ENCODE measurements around the gene LMBR1. TPM values are rescaled to one million over a fixed set of nuclear protein-coding genes. Genes with fewer than 3 reads are reported as not detected.

The LMBR1 gene
- total RNA-seq, 1 experiment from 2014 or later = 91.1 TPM

DNA sequence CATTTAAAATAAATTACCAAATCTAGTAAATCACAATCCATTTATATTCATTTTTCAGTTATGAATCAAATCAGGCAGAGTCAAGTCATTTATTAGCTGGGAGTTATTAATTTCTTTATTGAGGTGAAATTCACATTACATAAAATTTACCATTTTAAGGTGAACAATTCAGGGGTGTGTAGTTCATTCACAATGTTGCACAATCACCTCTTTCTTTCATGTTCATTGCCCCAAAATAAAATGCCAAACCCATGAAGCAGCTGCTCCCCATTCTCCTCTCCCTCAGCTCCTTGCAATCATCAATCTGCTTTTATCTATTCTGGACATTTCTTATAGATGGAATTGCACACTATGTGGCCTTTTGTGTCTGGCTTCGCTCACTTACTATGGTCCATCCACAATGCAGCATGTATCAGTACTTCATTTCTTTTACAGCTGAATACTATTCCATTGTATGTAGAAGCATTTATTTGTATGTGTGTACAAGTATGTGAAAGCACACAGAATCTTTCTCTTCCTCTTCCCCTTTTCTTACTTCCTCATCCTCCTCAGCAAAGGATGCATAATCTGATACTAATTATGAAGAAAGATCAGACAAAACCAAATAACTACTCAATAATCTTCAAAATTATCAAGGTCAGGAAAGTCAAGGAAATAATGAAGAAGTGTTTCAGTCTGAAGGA, 60.6 kb downstream of the LMBR1 start:
- Mint-ChIP-seq H3K27ac (ENCODE audit: unreplicated experiment) (no peak overlapping the region), H3K9me3 (ENCODE audit: low read depth, unreplicated experiment) (no peaks in the 10 kb centered on the region), H3K4me1 (ENCODE audit: low read depth, unreplicated experiment) (no peaks in the 10 kb centered on the region), H3K36me3 (ENCODE audit: insufficient read depth, unreplicated experiment) (peaks cover 5% of the 10 kb centered on the region), H3K27me3 (ENCODE audit: unreplicated experiment) (no peaks in the 10 kb centered on the region), H3K4me3 (ENCODE audit: low read depth, unreplicated experiment) (no peak overlapping the region)
- BruUV-seq (replicated peaks) = TSS peak; percentile 12
- DNase-seq = no peak
- intact Hi-C loops (cut with micrococcal nuclease; ENCODE audit: unreplicated experiment) = no loop called here
- TF ChIP-seq, protein P1, sequence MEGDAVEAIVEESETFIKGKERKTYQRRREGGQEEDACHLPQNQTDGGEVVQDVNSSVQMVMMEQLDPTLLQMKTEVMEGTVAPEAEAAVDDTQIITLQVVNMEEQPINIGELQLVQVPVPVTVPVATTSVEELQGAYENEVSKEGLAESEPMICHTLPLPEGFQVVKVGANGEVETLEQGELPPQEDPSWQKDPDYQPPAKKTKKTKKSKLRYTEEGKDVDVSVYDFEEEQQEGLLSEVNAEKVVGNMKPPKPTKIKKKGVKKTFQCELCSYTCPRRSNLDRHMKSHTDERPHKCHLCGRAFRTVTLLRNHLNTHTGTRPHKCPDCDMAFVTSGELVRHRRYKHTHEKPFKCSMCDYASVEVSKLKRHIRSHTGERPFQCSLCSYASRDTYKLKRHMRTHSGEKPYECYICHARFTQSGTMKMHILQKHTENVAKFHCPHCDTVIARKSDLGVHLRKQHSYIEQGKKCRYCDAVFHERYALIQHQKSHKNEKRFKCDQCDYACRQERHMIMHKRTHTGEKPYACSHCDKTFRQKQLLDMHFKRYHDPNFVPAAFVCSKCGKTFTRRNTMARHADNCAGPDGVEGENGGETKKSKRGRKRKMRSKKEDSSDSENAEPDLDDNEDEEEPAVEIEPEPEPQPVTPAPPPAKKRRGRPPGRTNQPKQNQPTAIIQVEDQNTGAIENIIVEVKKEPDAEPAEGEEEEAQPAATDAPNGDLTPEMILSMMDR (IDR thresholded peaks at IDR 0.05; ENCODE audit: unreplicated experiment) = no peak
- CTCF ChIA-PET = no interaction called here

DNA sequence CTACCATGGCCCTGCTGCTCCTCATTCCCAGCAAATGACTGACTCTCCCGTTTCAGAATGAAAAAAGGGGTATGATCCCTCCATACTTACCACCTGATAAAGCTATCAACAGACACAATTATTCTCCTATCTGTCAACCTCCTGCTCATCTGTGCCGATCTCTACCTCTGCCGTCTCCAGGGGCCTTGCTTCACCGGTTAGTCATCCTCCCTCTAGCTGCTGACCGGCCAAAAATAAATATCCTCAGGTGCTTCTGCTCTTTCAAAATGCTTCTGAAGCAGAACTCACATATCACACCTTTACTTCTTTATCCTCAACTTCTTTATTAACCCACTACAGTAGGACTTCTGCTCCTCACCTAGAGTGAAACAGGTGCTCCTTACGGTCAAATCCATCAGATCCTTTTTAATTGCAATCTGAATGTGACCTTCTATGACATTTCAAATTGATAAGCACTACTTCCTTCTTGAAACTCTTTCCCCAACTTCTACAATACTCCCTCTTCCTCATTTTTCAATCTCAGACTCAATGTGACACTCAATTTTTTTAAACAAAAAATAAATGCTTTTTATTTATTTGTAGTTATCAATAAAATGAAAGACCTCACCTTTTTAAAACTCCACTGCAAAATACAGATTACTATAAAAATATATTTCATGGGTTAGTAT, 63.2 kb downstream of the LMBR1 start:
- Mint-ChIP-seq H3K4me3 (ENCODE audit: low read depth, unreplicated experiment) (no peak overlapping the region), H3K27me3 (ENCODE audit: unreplicated experiment) (no peaks in the 10 kb centered on the region), H3K4me1 (ENCODE audit: low read depth, unreplicated experiment) (no peaks in the 10 kb centered on the region), H3K36me3 (ENCODE audit: insufficient read depth, unreplicated experiment) (peaks cover 5% of the 10 kb centered on the region), H3K9me3 (ENCODE audit: low read depth, unreplicated experiment) (no peaks in the 10 kb centered on the region), H3K27ac (ENCODE audit: unreplicated experiment) (no peak overlapping the region)
- TF ChIP-seq, protein P1 (IDR thresholded peaks at IDR 0.05; ENCODE audit: unreplicated experiment) = no peak
- CTCF ChIA-PET = no interaction called here
- intact Hi-C loops (cut with micrococcal nuclease; ENCODE audit: unreplicated experiment) = loop anchor here (5.0 kb wide), 1 partner anchor 1033 kb away; no protein-coding TSS in a partner anchor
- no TSS peak for BruUV-seq (replicated peaks)
- DNase-seq = no peak

DNA sequence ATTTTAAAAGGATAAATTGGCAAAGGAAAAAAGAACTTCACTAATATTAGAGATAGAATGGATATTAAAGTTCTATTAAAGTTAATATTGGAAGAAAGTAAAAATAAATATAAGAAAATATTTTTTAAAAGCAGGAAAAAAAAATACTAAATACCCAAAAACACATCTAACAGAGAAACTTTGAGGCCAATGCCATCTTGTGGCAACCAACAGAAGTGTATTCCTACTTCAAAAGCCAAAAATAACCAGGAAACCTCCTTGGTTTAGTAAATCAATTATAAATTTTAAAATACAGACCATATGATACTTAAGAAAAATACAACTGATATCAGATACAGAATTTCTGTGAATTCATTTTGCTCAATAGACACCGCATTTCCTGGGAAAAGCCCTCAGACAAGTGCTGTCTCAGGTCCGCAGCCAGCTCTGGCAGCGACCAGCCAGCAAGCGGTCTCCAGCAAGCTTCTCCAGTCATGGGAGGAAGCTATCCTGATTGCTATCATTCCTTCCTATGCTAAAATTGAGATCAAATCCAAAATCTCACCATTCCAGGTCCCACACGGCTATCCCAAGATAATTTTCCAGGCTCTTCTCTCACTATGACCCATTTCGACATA, 65.3 kb downstream of the LMBR1 start:
- Mint-ChIP-seq H3K36me3 (ENCODE audit: insufficient read depth, unreplicated experiment) (no peaks in the 10 kb centered on the region), H3K9me3 (ENCODE audit: low read depth, unreplicated experiment) (no peaks in the 10 kb centered on the region), H3K4me1 (ENCODE audit: low read depth, unreplicated experiment) (no peaks in the 10 kb centered on the region), H3K27ac (ENCODE audit: unreplicated experiment) (no peak overlapping the region), H3K4me3 (ENCODE audit: low read depth, unreplicated experiment) (no peak overlapping the region), H3K27me3 (ENCODE audit: unreplicated experiment) (no peaks in the 10 kb centered on the region)
- CTCF ChIA-PET = no interaction called here
- TF ChIP-seq, protein P1 (IDR thresholded peaks at IDR 0.05; ENCODE audit: unreplicated experiment) = peak; percentile 30
- DNase-seq = no peak
- intact Hi-C loops (cut with micrococcal nuclease; ENCODE audit: unreplicated experiment) = loop anchor here (5.0 kb wide), 1 partner anchor 1030 kb away; no protein-coding TSS in a partner anchor
- BruUV-seq (replicated peaks) = no TSS peak

DNA sequence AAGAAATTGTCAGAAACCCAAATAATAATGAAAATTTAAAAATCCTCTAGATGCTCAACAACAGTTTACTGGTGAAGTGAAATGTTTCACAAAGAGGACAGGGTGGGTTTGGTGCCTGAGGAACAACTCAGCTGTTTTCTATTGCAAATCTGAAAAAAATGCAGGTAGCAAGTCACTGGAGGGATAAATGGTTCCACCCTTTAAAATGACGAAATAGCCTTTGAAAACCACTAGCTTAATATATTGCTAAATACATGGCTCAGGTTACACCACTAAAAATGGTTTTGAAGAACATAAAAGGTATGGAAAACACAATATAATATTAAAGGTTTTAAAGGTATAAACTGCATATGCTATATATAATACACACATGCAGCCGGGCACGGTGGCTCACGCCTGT, 69.5 kb downstream of the LMBR1 start:
- no TSS peak for BruUV-seq (replicated peaks)
- TF ChIP-seq, protein P1 (IDR thresholded peaks at IDR 0.05; ENCODE audit: unreplicated experiment) = no peak
- peaks cover 4% of the 10 kb centered on the region for H3K4me1 Mint-ChIP-seq (ENCODE audit: low read depth, unreplicated experiment)
- H3K36me3 Mint-ChIP-seq (ENCODE audit: insufficient read depth, unreplicated experiment) = peaks cover 3% of the 10 kb centered on the region
- H3K9me3 Mint-ChIP-seq (ENCODE audit: low read depth, unreplicated experiment) = no peaks in the 10 kb centered on the region
- DNase-seq = no peak
- no peak overlapping the region for H3K27ac Mint-ChIP-seq (ENCODE audit: unreplicated experiment)
- no peaks in the 10 kb centered on the region for H3K27me3 Mint-ChIP-seq (ENCODE audit: unreplicated experiment)
- no peak overlapping the region for H3K4me3 Mint-ChIP-seq (ENCODE audit: low read depth, unreplicated experiment)
- CTCF ChIA-PET = no interaction called here
- intact Hi-C loops (cut with micrococcal nuclease; ENCODE audit: unreplicated experiment) = no loop called here

All from Calu3 (cell line).